SHP77 (cell line): ENCODE data around the gene FNBP1L.
"Not testable (repeated sequence)": the region's sequence is repeated elsewhere in the genome, so short reads cannot be mapped to it uniquely, and the experiment has no call there.

Experiments
- DNase-seq, 2 experiments: peaks; one replicate each; lab custom pipeline; 2025; lab: John Stamatoyannopoulos, UW

FNBP1L gene

DNA sequence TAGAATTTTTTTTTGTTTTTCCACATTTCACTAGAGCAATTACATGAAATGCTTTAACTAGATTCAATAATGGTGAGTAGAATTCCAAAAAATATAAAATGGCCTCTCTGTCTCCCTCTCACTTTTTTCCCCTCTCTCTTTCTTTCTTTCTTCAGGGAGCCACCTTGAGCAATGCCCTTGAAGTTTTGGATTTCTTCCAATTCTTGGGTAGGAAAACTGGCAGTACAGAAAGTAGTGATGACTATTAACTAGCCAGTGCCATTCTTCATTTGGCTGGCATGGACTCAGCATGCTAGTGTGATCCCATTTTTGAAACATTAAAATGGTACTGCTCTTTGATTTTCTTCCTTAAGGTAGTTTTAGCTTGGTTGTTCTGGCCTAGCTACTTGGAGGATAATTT lies 4.5 kb upstream of the FNBP1L start:
- DNase-seq: no peak

DNA sequence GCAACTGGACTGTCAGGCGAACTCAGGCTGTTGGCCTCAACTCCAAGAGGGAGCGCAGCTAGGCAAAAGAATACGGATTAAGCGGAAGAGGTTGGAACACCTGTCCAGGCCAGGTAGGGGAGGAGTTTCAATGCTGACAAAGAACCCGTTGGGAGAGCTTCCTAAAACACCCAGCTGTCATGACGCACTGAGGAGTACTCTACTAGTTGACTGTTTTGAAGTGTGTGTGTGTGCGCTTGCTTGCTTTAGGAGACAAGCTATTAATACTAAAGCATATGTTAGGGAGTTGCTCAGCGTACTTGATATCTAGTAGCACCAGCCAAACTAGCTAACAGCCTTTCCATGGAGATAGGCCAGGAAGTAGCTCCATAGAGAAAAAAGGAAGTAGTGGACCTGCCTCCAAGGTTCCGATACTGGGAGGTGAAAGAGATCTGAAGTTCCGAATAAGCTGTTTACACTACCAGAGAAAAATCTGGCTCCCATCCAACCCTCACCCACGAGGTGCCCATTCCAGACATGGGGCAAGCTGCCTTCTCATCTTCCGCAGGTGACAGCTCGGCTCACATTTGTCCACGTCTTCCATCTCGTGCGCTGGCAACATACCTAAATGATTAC lies 974 bp upstream of the FNBP1L start:
- peak in 1 of 2 experiments; percentile 24 for DNase-seq

DNA sequence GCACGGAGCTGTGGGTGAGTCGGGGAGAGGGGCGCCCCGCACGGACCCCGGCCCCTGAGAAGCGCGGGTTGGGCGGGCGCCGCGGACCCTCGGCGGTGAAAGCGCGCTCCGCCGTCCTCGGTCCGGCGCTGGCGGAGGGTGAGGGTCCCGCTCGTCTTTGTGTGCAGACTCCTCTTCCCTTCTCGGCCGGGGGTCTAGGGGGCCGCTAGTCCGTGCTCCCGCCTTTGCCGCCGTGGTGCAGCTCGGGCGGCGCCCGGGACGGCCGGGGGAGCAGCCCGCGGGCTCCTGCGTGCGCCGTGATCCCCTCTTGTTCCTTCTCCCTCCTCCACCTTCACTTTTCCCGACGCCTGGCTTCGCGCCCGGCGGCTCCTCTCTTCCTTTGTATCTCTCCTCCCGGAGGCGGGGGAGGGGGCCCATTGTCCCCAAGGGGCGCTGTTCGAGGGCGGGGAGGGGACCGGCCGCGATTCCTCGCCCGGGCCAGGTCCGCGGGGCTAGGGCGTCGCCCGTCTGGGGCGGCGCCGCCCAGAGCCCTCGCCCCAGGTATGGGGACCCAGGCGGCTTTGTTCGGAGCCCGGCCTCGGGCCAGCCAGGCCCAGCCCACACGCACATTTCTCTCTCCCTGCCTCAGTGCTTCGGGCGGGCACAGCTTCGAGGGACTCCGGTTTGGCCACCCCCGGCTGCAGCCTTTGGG lies 519 bp downstream of the FNBP1L start:
- peak in 1 of 2 experiments; percentile 27 for DNase-seq

DNA sequence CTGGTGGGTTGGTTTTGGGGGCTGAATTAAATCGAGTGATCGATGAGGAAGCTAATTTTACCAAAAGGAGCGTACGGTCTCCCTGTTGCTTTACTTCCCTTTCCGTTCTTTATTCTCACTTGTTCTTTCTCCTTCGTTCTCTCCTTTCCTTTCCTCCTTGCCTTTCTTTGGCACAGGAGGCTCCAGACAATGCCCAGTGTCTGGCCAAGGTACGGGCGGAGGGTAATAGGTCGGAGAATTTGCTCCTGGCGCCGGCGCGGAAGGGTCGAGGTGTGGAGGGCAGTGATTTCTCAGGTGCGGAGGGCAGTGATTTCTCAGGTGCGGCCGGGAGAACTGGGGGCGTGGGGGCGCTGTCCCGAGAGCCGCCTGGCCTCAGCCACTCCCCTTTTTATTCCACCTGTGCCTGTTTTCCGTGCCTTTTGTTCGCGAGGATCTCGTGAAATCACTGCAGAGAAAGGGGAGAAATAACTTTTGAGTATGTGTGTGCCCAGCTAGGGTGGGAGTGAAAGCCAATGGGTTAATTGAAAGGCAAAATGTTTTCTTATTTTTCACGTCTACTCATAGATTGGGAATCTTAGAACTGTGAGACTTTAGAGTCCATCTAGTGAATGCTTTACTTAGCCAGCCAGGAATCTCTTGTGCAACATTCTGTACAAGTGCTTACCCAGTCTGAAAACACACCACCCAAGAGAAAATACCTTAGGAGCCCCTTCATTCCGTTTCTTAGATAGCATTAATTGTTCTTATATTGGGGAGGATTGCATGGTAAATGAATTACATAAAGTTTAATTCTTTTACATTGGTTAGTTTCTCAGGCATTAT lies 1.3 kb downstream of the FNBP1L start:
- peak in 1 of 2 experiments; percentile 26 for DNase-seq

DNA sequence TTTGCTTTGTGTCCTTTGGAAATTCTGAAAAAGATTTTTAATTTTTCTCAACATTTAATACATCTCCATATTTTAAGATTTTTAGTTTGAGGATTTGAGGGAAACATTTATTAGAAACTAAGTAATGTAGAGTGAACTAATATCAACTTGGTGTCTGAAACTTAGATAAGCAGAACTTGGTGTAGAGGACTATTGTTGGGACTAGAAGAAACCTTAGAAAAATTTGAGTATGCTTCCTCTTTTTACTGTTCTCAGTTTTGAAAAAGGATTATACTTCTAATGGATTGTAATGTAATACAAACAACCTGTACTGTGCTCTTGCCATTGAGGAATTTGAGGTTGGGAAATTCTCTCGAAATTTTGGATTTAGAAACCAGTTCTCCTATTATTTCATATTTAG lies 2.4 kb downstream of the FNBP1L start:
- no peak for DNase-seq

DNA sequence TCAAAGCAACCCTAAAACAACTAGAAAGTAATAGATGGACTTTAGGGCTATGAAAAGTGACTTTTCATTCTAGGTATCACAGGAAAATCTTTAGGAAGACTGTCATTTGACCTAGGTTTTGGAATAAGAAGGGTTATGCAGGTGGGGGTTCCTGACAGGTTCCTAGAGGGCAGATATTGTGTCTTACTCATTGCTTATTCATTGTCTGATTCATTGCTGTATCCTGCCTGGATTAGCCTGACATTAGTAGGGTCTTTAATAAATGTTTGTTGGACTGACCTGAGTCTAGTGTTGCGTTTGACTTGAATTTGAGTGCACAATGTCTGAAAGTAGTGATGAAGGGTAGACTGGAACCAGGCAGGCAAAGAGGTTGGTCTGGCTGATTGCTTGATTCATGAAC lies 6.0 kb downstream of the FNBP1L start:
- no peak for DNase-seq

DNA sequence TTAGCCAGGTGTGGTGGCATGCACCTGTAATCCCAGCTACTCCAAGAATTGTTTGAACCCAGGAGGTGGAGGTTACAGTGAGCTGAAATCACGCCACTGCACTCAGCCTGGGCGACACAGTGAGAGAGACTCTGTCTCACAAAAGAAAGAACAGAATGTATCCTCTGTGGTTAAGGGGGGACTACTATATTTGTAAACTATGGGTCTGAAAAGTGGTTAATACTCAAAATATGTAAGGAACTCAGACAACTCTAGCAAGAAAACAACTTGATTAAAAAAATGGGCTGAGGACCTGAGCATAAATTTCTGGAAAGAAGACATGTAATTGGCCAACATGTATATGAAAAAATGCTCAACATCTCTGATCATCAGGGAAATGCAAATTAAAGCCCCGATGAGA lies 11.2 kb downstream of the FNBP1L start:
- DNase-seq: no peak

DNA sequence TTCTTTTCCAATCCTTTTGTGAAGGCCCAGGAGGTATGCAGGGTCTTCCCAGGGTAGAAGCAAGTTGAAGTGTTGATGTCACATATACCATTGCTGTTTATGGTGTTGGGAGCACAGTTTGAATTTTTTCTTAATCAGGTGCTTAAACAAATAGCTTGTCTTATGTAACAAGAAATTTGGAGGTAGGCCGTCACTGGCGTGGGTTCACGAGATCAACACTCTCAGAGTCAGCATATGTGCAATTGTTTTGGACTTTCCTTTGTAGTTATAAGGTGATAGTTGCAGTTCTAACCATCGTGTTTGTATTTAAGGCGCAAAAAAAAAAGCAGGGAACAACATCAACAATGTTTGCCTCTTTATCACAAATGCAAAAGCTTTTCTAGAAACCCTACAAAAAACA lies 13.3 kb downstream of the FNBP1L start:
- DNase-seq: no peak

DNA sequence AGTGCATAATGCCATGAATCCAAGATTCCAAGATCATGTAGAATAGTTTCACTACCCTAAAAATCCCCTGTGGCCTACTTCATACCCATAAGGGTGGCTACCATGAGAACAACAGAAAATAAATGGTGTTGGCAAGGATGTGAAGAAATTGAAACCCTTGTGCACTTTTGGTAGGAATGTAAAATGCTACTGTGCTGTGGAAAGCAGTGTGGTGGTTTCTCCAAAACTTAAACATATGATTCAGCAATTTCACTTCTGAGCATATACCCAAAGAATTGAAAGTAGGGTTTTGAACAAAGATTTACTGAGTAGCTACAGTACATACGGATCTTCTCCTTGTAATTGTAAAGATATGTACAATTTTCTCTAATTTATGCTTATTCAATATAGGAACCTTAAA lies 16.0 kb downstream of the FNBP1L start:
- DNase-seq: no peak

DNA sequence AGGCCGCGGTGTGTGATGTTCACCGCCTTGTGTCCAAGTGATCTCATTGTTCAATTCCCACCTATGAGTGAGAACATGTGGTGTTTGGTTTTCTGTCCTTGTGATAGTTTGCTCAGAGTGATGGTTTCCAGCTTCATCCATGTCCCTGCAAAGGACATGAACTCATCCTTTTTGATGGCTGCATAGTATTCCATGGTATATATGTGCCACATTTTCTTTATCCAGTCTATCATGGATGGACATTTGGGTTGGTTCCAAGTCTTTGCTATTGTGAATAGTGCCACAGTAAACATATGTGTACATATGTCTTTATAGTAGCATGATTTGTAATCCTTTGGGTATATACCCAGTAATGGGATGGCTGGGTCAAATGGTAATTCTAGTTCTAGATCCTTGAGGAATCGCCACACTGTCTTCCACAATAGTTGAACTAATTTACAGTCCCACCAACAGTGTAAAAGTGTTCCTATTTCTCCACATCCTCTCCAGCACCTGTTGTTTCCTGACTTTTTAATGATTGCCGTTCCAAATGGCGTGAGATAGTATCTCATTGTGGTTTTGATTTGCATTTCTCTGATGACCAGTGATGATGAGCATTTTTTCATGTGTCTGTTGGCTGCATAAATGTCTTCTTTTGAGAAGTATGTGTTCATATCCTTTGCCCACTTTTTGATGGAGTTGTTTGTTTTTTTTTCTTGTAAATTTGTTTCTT lies 17.6 kb downstream of the FNBP1L start:
- not testable (repeated sequence) for DNase-seq

DNA sequence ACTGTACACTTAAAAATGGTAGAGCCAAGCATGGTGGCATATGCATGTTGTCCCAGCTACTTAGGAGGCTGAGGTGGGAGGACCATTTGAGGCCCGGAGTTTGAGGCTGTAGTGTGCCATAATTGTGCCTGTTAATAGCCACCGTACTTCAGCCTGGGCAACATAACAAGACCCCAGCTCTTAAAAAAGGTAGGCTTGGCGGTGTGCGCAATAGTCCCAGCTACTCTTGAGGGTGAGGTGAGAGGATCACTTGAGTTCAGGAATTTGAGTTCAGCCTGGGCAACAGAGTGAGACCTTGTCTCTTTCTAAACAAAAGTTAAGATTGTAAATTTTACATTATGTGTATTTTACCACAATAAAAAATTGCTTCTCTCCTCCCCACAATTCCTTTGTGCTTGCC lies 19.7 kb downstream of the FNBP1L start:
- DNase-seq: no peak

DNA sequence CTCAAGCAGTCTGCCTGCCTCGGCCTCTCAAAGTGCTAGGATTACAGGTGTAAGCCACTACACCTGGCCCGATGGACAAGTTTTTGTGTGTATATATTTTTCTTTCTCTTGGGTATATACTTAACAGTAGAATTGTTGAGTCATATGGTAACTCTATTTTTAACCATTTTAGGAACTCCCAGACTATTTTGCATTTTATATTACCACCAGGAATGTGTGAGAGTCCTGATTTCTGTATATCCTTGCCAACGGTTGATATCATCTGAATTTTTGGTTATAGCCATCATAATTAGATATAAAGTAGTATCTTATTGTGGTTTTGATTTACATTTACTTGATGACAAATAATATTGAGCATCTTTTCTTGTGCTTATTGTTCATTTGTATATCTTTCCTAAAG lies 20.7 kb downstream of the FNBP1L start:
- DNase-seq: no peak

DNA sequence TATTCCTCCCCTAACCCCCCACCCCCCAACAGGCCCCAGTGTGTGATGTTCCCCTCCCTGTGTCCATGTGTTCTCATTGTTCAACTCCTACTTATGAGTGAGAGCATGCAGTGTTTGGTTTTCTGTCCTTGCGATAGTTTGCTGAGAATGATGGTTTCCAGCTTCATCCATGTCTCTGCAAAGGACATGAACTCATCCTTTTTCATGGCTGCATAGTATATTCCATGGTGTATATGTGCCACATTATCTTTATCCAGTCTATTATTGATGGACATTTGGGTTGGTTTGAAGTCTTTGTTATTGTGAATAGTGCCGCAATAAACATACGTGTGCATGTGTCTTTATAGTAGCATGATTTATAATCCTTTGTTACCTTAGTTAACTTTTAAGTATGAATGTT lies 21.3 kb downstream of the FNBP1L start:
- not testable (repeated sequence) for DNase-seq

DNA sequence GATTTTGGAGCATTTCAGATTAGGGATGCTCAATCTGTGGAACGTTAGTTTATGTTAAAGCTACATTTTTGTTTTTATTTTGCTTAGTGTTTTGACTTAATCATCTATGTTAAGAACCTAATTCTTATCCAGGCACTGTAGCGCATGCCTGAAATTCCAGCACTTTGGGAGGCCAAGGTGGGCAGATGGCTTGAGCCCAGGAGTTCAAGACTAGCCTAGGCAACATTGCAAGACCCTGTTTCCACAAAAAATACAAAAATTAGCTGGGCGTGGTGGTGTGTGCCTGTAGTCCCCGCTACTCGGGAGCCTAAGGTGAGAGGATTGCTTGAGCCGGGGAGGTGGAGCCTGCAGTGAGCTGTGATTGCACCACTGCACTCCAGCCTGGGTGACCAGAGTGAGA lies 23.4 kb downstream of the FNBP1L start:
- DNase-seq: no peak

DNA sequence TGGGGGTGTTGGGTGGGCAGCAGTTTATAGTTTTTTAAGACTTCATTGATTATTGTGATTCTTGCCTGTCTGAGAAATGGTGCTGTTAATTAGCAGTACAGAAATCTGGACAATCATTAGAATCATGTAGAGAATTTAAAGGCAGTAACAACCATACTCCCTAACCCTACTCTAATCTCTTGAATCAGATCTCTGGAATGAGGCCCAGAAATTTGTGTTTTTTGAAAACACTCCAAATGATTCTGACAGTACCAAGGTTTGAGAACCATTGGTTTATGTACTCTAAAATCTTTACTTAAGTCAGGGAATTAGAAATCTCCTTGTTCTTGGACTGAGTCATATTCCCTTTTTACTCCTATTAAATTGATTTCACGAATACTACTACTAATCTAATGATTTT lies 24.0 kb downstream of the FNBP1L start:
- no peak for DNase-seq

DNA sequence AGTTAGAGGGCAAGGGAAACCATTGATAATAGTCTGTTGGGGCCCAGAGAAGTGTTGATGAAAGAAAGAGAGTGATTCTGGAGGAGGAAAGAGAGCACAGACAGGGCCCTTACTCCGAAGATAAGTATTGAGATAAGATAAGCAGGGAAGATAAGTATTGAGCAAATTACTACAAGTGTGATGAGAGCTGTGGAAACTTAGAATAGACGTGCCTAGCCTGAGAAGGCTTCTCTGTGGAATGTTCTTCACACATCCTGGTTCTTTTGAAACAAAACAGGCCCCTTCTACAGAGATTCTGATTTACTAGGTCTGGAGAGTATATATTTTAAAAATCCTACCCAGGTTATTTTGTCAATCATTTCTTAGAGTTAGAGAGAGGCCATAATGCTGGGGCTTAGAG lies 26.4 kb downstream of the FNBP1L start:
- no peak for DNase-seq

DNA sequence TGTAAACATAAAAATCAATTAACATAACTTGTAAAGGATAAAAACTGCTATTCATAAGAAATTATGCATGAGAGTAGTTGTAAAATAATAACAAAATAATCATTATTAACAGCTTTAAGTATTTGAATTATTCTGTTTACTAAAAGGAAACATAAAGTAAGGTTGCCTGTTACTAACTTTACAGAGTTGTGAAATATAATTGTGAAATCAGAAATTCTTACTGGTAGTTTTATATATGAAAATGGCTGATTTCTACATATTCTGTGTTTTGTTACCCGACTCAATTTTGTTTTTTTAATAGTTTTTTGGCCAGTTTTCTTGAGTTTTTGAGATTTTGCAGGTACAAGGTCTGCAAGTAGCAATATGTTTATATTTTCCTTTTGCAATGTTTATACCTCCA lies 27.8 kb downstream of the FNBP1L start:
- no peak for DNase-seq

DNA sequence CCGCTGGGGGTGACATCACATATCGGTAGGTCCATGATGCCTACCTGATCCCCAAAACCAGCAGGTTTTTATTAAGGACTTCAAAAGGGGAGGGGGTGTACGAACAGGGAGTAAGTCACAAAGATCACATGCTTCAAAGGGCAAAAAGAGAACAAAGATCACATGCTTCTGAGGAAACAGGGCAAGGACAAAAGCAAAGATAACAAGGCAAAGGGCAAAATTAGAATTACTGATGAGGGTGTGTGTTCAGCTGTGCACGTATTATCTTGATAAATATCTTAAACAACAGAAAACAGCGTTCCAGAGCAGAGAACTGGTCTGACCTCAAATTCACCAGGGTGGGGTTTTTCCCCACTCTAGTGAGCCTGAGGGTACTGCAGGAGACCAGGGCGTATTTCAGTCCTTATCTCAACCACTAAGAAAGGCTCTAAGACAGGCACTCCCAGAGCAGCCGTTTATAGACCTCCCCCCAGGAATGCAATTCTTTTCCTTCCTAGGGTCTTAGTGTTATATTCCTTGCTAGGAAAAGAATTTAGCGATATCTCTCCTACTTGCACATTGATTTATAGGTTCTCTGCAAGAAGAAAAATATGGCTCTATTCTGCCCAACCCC lies 31.3 kb downstream of the FNBP1L start:
- not testable (repeated sequence) for DNase-seq

DNA sequence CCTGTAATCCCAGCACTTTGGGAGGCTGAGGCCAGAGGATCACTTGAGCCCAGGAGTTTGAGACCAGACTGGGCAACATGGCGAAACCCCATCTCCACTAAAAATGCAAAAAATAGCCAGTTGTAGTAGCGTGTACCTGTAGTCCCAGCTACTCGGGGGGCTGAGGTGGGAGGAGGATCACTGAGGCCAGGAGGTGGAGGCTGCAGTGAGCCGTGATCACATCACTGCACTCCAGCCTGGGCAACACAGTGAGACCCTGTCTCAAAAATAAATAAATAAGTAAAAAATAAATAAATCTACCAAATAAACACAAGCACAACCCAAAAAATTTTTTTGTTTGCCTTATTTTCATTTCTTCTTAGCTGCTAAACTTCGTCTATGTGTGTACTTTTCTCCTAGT lies 34.0 kb downstream of the FNBP1L start:
- DNase-seq: not testable (repeated sequence)

DNA sequence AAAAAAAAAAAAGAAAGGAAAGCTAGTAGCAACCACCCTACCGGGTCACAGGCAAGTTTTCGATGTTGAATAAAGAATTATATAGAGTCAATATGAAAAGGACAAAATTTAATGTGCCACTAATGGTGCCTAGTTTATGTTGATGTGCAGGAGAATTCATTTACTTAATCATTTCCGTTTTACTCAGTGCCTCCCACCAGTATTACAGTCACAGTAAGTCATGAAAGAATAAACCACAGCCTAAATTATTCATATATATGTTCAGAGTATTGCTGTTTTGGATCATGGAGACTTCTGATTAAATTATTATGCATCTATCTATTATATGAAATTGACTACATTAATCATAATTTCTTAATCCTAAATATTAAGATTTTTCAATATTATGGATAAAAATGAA lies 35.3 kb downstream of the FNBP1L start:
- no peak for DNase-seq

DNA sequence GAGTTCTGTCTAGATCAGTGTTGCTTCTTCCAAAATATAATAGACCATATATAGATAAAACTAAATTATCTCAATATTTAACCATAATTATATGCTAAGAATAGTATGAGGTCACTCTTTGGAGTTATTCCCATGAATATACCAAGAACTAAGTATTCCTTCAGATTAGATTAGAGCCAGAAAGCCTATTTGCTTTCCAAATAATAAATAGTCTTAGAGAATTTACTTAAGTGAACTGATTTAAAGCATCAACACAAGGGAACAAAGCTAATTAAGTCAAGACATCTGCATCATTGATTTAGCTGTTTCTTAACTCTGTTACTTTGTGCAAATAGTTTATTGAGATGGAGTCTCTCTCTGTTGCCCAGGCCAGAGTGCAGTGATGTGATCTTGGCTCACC lies 35.7 kb downstream of the FNBP1L start:
- DNase-seq: no peak

DNA sequence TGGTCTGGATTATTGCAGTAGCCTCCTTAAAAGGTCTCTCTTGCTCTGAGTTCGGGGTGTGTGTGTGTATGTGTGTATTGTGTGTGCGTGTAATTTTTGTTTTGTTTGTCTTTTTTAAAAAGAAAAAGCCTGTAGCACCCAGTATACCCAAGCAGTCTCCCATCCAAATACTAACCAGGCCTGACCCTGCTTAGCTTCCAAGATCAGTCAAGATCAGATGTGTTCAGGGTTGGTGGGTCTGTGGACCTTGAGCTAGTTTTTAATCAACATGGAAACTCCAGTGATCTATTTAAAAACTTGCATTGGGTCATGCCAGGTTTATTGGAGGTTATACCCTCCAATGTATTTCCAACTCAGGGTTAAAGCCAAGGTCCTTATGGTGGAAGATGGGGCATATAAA lies 40.3 kb downstream of the FNBP1L start:
- no peak for DNase-seq
